Glutamatergic neuron (in vitro differentiated cells): ENCODE results near the gene MRRF. TPM values are rescaled to one million over a fixed set of nuclear protein-coding genes. Genes with fewer than 3 reads are reported as not detected.

Experiments used
- DNase-seq: peaks from one replicate; pipeline ENCODE4 v3.0.0; 2022
- H3K27ac Mint-ChIP-seq: one replicate; pipeline ENCODE4 v1.8.0; 2020; ENCODE audit warnings: mild to moderate bottlenecking, mixed read lengths, inconsistent platforms; ENCODE audit not compliant: unreplicated experiment
- H3K27me3 Mint-ChIP-seq: one replicate; pipeline ENCODE4 v1.8.0; 2020; ENCODE audit warnings: mild to moderate bottlenecking, moderate library complexity, mixed read lengths, inconsistent platforms; ENCODE audit not compliant: unreplicated experiment
- H3K36me3 Mint-ChIP-seq: one replicate; pipeline ENCODE4 v1.8.0; 2020; ENCODE audit warnings: mild to moderate bottlenecking, mixed read lengths, inconsistent platforms; ENCODE audit not compliant: unreplicated experiment
- H3K4me1 Mint-ChIP-seq: one replicate; pipeline ENCODE4 v1.8.0; 2020; ENCODE audit warnings: mild to moderate bottlenecking, low read depth, mixed read lengths, inconsistent platforms; ENCODE audit not compliant: unreplicated experiment
- H3K4me3 Mint-ChIP-seq: one replicate; pipeline ENCODE4 v1.8.0; 2020; ENCODE audit warnings: mild to moderate bottlenecking, mixed read lengths, inconsistent platforms; ENCODE audit not compliant: unreplicated experiment
- H3K9me3 Mint-ChIP-seq: one replicate; pipeline ENCODE4 v1.8.0; 2020; ENCODE audit warnings: mild to moderate bottlenecking, moderate library complexity, mixed read lengths, inconsistent platforms; ENCODE audit not compliant: unreplicated experiment
- total RNA-seq: library from RNA; stranded (reverse); fragmentation: NEBNext Ultra II Directional; extraction: Animal tissue kit (Norgen Biotek cat#: 25700); gene quantifications from one replicate; pipeline ENCODE4 v1.2.1, GENCODE V29; 2021; ENCODE audit not compliant: unreplicated experiment
- TF ChIP-seq, protein P1 (sequence below): fragments of 200-600 bp; sonication (generic); IDR thresholded peaks from one replicate; pipeline ENCODE4 v1.5.0; 2021; ENCODE audit not compliant: partially characterized antibody, unreplicated experiment

The MRRF gene
- total RNA-seq, 1 donor from 2014 or later, result 16.9 TPM

DNA sequence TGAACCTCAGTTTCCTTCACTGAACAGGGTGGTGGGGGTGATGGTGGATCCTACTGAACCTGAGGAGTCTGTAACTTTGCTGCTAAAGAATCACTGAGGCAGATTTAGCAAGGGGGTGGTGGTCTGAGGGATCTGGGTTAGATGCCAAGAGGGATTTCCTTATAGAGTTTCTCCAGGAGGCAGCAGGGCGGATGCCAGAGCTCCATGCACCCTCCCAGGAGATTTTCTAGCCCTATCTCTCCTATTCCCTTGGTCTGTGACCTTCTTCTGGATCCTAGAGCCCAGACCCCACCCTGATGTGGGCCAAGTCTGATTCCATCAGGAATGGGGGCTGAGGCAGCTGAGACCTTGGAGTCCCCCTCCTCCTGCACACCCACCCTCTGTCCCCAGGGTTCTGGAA is 112.1 kb downstream of the MRRF start:
- Mint-ChIP-seq H3K27me3 (peaks cover 8% of the 10 kb centered on the region), H3K27ac (no peak overlapping the region), H3K4me3 (no peak overlapping the region), H3K4me1 (no peaks in the 10 kb centered on the region), H3K36me3 (peaks cover 6% of the 10 kb centered on the region), H3K9me3 (peaks cover 2% of the 10 kb centered on the region)
- no peak for DNase-seq
- TF ChIP-seq, protein P1, sequence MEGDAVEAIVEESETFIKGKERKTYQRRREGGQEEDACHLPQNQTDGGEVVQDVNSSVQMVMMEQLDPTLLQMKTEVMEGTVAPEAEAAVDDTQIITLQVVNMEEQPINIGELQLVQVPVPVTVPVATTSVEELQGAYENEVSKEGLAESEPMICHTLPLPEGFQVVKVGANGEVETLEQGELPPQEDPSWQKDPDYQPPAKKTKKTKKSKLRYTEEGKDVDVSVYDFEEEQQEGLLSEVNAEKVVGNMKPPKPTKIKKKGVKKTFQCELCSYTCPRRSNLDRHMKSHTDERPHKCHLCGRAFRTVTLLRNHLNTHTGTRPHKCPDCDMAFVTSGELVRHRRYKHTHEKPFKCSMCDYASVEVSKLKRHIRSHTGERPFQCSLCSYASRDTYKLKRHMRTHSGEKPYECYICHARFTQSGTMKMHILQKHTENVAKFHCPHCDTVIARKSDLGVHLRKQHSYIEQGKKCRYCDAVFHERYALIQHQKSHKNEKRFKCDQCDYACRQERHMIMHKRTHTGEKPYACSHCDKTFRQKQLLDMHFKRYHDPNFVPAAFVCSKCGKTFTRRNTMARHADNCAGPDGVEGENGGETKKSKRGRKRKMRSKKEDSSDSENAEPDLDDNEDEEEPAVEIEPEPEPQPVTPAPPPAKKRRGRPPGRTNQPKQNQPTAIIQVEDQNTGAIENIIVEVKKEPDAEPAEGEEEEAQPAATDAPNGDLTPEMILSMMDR, result no peak

DNA sequence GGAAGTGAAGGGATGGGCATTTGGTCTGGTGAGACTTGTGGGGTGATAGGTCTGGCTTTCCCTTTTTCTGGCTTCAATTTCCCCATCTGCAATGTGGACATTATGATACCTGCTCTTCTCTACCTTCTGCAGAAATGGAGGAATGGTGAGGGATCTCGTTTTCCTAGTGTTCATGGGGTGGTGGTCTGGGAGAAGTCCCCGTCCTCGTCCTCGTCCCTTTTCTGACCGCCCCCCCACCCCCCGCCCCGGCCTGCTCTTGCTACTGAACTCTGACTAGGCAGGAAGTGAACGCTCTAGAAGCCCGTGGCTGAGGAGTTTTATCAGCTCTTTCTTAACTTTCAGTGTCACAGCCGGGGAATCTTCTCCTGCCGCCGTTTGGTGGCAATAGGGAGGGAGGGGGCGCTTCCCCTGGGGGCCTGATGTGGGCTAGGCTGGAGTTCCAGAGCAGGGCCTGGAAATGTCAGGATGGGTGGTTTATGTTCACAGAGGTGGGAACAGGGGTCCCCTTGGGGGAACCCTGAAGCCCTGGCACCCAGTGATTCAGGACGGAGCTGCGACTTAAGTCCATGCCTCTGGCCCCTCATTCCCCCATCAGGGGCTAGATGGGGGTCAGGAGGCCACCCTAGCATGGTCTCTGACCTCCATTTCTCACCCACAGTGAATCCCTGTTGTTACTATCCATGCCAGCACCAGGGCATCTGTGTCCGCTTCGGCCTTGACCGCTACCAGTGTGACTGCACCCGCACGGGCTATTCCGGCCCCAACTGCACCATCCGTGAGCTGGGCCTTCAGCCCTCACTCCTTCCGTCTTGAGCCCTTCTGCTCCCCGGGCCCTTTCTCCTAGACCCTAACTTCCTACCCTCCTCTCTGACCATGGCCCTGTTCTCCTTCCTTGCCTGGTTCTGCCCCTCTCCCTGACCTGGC is 112.8 kb downstream of the MRRF start:
- peaks cover 3% of the 10 kb centered on the region for H3K27me3 Mint-ChIP-seq
- no peaks in the 10 kb centered on the region for H3K4me1 Mint-ChIP-seq
- TF ChIP-seq, protein P1, result no peak
- no peak for DNase-seq
- peaks cover 6% of the 10 kb centered on the region for H3K36me3 Mint-ChIP-seq
- H3K4me3 Mint-ChIP-seq, result no peak overlapping the region
- peaks cover 2% of the 10 kb centered on the region for H3K9me3 Mint-ChIP-seq
- H3K27ac Mint-ChIP-seq, result no peak overlapping the region

DNA sequence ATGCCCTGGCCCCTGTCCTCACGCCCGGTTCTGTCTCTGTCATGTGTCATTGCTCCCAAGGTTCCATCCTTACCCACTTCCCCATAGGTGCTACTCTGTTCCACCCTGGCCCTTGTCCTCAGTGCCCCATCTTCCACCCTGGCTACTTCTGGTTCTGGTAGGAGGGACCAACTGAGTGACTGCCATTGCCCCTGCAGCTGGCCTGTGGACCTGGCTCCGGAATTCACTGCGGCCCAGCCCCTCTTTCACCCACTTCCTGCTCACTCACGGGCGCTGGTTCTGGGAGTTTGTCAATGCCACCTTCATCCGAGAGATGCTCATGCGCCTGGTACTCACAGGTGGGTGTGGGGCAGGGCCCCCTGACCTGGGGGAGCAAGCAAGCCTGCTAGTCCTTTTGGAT is 113.6 kb downstream of the MRRF start:
- Mint-ChIP-seq H3K27me3 (peaks cover 2% of the 10 kb centered on the region), H3K9me3 (no peaks in the 10 kb centered on the region), H3K27ac (no peak overlapping the region), H3K4me1 (no peaks in the 10 kb centered on the region), H3K36me3 (no peaks in the 10 kb centered on the region), H3K4me3 (no peak overlapping the region)
- DNase-seq, result no peak
- TF ChIP-seq, protein P1, result no peak

DNA sequence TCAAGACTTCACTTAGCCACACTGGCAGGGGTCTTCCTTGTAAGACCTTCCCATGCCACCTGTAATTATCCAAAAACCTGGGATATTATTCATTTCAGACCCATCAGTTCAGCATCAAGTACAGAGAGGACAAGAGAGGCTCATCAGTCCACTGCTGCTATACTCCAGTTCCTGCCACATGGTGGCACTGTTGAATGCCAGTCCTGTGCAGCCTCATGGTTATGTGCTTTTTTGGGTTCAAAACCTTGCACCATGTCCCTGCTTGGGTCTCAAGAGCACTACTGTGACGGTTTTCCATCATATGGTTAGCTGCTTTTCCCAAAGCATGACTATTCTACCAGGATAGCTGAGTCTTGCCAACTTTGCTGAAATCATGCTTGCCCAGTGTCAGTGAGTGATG is 114.7 kb downstream of the MRRF start:
- TF ChIP-seq, protein P1, result peak; percentile 24
- Mint-ChIP-seq H3K27me3 (peaks cover 2% of the 10 kb centered on the region), H3K27ac (no peak overlapping the region), H3K4me3 (no peak overlapping the region), H3K4me1 (no peaks in the 10 kb centered on the region), H3K36me3 (no peaks in the 10 kb centered on the region), H3K9me3 (no peaks in the 10 kb centered on the region)
- no peak for DNase-seq

DNA sequence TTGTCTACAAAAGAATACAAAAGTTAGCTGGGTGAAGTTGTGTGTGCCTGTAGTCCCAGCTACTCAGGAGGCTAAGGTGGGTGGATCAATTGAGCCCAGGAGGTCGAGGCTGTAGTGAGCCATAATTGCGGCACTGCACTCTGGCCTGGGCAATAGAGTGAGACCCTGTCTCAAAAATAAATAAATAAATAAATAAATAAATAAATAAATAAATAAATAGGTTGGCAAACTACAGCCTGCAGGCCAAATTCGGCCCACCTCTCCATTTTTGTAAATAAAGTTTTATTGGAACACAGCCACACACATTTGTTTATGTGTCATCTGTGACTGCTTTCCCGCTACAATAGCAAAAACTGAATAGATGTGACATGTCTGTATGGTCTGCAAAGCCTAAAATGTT is 115.6 kb downstream of the MRRF start:
- Mint-ChIP-seq H3K4me1 (no peaks in the 10 kb centered on the region), H3K9me3 (no peaks in the 10 kb centered on the region), H3K27me3 (peaks cover 2% of the 10 kb centered on the region), H3K36me3 (no peaks in the 10 kb centered on the region), H3K27ac (no peak overlapping the region), H3K4me3 (no peak overlapping the region)
- TF ChIP-seq, protein P1, result no peak
- no peak for DNase-seq

Other genes with a start within 250 kb of the MRRF start
- 23.9 TPM for gene TTLL11, start 171.6 kb upstream of the MRRF start, total RNA-seq
- gene NDUFA8, start 105.1 kb upstream of the MRRF start, total RNA-seq, result 46.1 TPM
- gene MORN5, start 105.0 kb upstream of the MRRF start, total RNA-seq, result not detected
- 2.8 TPM for gene LHX6, start 35.9 kb upstream of the MRRF start, total RNA-seq
- 27.3 TPM for gene RBM18, start within 50 bp of the MRRF start, total RNA-seq
- gene PTGS1, start 106.1 kb downstream of the MRRF start, total RNA-seq, result 0.39 TPM
- gene OR1J1, start 213.0 kb downstream of the MRRF start, total RNA-seq, result not detected
- not detected for gene OR1J2, start 245.9 kb downstream of the MRRF start, total RNA-seq